Ishikawa (cell line): ENCODE results near the gene CENPL.
A peak's percentile ranks its signal among the peaks of the same experiment; 100 is the strongest.

ENCODE experiments used
- CEBPB ChIP-seq: IDR thresholded peaks from 2 replicates; pipeline ENCODE4 v1.6.1; 2012
- CREB1 ChIP-seq: IDR thresholded peaks from 2 replicates; pipeline ENCODE4 v1.6.1; 2012; ENCODE audit warnings: low read depth
- EGR1 ChIP-seq: IDR thresholded peaks from 2 replicates; pipeline ENCODE4 v1.6.1; 2012
- EP300 ChIP-seq: IDR thresholded peaks from 2 replicates; pipeline ENCODE4 v1.6.1; 2012; ENCODE audit warnings: borderline replicate concordance
- FOXM1 ChIP-seq: IDR thresholded peaks from 2 replicates; pipeline ENCODE4 v1.6.1; 2012; ENCODE audit warnings: low read depth, borderline replicate concordance
- MAX ChIP-seq: IDR thresholded peaks from 2 replicates; pipeline ENCODE4 v1.6.1; 2012
- NFIC ChIP-seq: IDR thresholded peaks from 2 replicates; pipeline ENCODE4 v1.6.1; 2012
- RAD21 ChIP-seq: IDR thresholded peaks from 2 replicates; pipeline ENCODE4 v1.6.1; 2012; ENCODE audit warnings: low read depth
- REST ChIP-seq: IDR thresholded peaks from 2 replicates; pipeline ENCODE4 v1.6.1; 2012; ENCODE audit warnings: low read depth, mild to moderate bottlenecking
- TAF1 ChIP-seq: IDR thresholded peaks from 2 replicates; pipeline ENCODE4 v1.6.1; 2012; ENCODE audit warnings: low read depth, mild to moderate bottlenecking
- TCF12 ChIP-seq: IDR thresholded peaks from 2 replicates; pipeline ENCODE4 v1.6.1; 2012; ENCODE audit warnings: low read depth
- TEAD4 ChIP-seq: IDR thresholded peaks from 2 replicates; pipeline ENCODE4 v1.6.1; 2012
- YY1 ChIP-seq: IDR thresholded peaks from 2 replicates; pipeline ENCODE4 v1.6.1; 2012; ENCODE audit warnings: low read depth
- ZBTB7A ChIP-seq: IDR thresholded peaks from 2 replicates; pipeline ENCODE4 v1.6.1; 2012; ENCODE audit warnings: low read depth
- TF ChIP-seq, protein P1 (sequence below): IDR thresholded peaks from 2 replicates; pipeline ENCODE4 v1.6.1; 2012

Gene CENPL

DNA sequence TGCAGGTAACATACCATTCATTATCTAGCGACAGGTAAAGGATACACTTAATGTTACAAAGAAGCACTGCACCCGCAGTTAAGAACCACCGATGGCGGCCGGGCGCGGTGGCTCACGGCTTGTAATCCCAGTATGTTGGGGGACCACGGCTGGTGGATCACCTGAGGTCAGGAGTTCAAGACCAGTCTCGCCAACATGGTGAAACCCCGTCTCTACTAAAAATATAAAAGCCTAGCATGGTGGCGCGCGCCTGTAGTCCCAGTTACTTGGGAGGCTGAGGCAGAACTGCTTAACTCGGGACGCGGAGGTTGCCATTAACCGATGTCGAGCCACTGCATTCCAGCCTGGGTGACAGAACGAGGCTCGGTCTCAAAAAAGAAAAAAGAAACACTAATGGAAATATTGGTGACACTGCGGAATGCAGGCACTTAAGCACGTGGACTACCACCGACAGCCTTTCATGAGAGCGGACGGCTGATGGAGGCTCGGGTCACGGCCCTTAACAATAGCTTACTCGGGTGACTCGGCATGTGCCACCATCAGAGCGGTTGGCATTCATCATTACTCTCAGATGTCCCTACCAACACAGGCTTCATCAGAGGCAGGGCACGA lies 42.6 kb upstream of the CENPL start:
- no peak for TF ChIP-seq CEBPB
- no peak for TF ChIP-seq EGR1
- peak; percentile 25 for TF ChIP-seq TEAD4
- TF ChIP-seq EP300 = no peak

DNA sequence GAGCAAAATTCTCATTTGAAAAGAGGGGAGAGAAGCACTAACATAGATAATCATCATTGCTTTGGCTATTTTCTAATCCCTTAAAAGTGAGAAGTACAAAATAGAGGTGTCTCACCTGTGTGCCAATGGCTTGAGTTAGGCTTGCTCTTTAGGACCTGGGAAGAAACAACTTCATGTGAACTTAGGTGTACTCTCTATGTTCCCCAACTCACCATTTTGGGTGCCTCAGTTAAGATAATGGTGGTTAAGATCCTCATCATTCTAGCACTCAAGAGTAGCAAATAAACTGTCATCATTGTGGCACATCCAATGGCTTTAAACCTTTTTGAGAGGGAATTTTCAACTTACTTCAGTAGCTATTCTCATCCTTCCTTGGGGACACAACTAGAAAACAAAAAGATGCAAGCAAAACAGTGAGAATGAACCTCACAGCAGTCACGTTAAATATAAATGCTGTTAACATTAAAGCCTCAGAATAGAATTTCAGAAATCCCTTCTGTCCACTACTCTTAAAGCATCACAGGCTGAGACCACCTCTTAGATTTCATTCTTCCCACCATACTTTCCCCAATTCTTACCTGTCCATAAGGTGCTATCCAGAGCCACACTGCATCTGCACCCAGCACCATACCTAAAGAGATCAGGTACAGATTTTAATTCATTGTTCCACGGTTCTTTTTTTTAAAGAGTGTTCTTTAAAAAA lies 41.9 kb upstream of the CENPL start:
- no peak for TF ChIP-seq TAF1
- no peak for TF ChIP-seq NFIC
- TF ChIP-seq CREB1 = no peak
- TF ChIP-seq ZBTB7A = no peak
- no peak for TF ChIP-seq MAX
- TF ChIP-seq EGR1 = no peak
- TF ChIP-seq TEAD4 = no peak
- TF ChIP-seq, protein P1, sequence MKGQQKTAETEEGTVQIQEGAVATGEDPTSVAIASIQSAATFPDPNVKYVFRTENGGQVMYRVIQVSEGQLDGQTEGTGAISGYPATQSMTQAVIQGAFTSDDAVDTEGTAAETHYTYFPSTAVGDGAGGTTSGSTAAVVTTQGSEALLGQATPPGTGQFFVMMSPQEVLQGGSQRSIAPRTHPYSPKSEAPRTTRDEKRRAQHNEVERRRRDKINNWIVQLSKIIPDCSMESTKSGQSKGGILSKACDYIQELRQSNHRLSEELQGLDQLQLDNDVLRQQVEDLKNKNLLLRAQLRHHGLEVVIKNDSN = no peak
- TF ChIP-seq TCF12 = no peak
- no peak for TF ChIP-seq CEBPB
- TF ChIP-seq YY1 = no peak

GRCh38 chr1:173865468-173866164 lies 40.9 kb upstream of the CENPL start:
- no peak for TF ChIP-seq TCF12

DNA sequence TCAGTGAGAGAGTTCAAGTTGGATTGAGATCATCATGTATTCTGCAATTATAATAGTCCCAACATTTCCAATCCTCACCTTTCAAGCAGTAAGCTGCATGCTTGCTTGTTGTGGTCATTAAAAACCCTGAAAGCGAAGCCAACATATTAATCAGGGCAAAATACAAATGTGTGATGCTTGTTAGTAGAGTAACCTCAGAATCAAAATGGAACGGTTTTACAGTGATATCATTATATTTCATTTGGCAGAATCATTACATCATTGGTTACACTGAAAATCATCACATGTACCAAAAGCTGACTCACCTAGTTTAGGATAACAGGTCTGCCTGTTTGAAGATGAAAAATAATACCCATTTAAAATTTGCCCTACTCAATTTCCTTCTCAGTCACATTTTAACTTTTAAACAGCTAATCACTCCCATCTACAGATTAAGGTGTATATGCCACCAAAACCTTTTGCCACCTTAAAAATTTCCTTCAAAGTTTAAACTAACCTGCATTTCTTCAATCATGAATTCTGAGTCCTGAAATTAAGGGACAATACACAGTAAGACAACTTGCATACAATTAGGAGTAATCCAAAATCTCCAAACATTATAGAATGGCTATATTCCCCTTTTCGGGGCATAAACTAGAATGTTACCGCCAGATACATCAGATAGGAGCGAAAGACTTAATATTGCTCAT lies 39.6 kb upstream of the CENPL start:
- TF ChIP-seq FOXM1 (no peak), MAX (no peak), EGR1 (no peak), NFIC (no peak), CREB1 (no peak), REST (no peak), CEBPB (no peak), TAF1 (no peak)

- TF ChIP-seq CEBPB = no peak
- TF ChIP-seq MAX = no peak
- TF ChIP-seq NFIC = 0 out of 2 replicates have a peak, but pooled peaks have one; percentile 7
- TF ChIP-seq TEAD4 = no peak
- no peak for TF ChIP-seq EGR1
- no peak for TF ChIP-seq EP300
- no peak for TF ChIP-seq FOXM1
- peak; percentile 8; the same call in 1 of the 2 replicates for TF ChIP-seq REST
- no peak for TF ChIP-seq TCF12
- no peak for TF ChIP-seq YY1
- TF ChIP-seq TAF1 = no peak
- no peak for TF ChIP-seq ZBTB7A
- TF ChIP-seq CREB1 = no peak
- TF ChIP-seq, protein P1 = no peak
- no peak for TF ChIP-seq RAD21
Observed at GRCh38 chr1:173863224-173864161, 38.8 kb upstream of the CENPL start.
